Stimulated activated CD4-positive, alpha-beta T cell treated with anti-CD3 and anti-CD28 coated beads, Interleukin-1b, Interleukin-23, amount 100 ng/mL, for 4 hours (primary cell): ENCODE results near the gene KDM4C.
"Not testable (repeated sequence)": the region's sequence is repeated elsewhere in the genome, so short reads cannot be mapped to it uniquely, and the experiment has no call there.

Experiments used
- DNase-seq, 2 donors: peaks; one replicate each; pipeline ENCODE4 v3.0.0-alpha.2; 2020; ENCODE audit warnings: low read depth in 2 of 2

The KDM4C gene

GRCh38 chr9:6931913-6932312 lies 174.1 kb downstream of the KDM4C start:
- peak in 1 of 2 donors; percentile 10 for DNase-seq

GRCh38 chr9:6936103-6936502 lies 178.3 kb downstream of the KDM4C start:
- DNase-seq = no peak

DNA sequence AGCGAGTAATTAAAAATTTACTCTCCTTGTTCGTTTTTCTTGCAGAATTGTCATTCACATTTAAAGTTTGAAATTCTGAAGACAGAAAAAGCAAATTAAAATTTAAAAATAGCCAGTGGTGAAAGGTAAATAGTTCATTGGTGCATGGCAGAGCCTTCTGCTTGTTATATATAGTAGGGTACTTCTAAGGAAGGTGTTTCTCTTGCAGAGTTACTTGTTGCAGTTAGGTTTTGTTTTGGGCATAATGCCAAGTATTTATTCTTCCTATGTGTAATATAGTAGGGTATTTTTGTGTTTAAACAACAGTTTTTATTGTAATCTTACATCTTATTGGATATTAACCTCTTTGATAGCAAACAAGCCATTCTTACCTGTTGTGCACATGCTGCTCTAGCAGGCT lies 179.4 kb downstream of the KDM4C start:
- DNase-seq = no peak

GRCh38 chr9:6938447-6938846 lies 180.7 kb downstream of the KDM4C start:
- no peak for DNase-seq

DNA sequence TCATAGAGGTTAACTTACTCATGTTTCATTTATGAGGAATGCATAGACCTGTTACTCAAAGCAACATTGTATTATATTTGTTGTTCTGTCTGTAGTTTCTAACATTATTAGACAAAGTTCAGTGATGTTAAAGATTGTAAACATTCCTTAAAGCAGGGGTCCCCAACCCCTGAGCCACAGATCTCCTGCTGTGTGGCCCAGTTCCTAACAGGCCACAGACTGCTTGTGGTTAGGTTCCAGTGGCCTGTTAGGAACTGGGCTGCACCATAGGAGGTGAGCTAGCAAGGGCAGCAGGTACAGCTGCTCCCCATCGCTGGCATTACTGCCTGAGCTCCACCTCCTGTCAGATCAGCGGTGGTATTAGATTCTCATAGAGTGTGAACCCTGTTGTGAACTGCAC lies 181.1 kb downstream of the KDM4C start:
- no peak for DNase-seq

DNA sequence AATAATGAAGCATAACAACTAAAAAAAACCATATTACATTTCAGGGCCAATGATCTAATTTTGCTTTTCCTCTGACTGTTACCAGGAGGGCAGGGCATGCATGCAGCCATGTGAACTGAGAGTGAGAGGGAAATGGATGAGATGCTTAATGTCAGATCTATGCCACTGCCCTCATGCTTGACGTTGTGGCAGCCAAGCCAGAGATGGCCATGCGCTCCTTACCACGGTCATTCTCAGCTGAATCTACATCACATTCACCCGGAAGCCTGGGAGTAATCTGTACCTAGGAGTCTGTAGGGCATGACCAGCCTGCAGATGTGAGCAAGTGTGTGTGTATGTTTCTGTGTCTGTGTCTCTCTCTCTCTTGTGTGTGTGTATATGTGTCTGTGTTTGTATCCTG lies 183.7 kb downstream of the KDM4C start:
- no peak for DNase-seq

DNA sequence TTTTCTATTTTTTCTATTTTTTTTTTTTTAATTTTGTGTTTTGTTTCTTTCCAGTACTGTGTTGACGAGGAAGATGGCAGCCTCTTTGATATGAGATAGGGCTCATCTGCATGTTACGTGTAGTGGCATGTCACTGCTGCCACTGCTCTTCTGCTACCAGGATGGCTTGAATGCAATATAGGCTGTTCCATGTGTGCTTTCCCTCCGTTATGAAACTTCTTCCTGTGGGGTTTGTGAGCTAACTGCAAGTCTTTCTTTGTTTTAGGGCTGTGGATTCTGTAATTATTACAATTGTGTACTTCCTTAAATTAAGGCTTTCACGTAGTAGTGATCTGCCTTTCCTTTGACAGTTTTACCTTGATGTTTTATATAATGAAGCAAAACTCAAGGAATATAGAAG lies 184.6 kb downstream of the KDM4C start:
- no peak for DNase-seq

DNA sequence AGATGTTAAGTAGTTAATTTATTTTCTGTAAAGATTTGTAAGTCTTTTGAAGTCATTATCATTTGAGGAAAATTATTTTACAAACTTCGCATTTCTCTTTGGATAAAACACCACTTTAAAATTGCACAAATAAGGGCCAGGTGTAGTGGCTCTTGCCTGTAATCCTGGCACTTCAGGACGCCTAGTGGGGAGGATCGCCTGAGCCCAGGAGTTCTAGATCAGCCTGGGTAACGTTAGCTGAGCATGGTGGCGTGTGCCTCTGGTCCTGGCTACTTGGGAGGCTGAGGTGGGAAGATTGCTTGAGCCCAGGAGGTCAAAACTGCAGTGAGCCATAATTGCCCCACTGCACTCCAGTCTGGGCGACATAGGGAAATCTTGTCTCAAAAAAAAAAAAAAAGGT lies 185.5 kb downstream of the KDM4C start:
- no peak for DNase-seq

- DNase-seq = no peak
These were observed 186.3 kb downstream of the KDM4C start for GRCh38 chr9:6944093-6944551.

- no peak for DNase-seq
These were observed 187.1 kb downstream of the KDM4C start for GRCh38 chr9:6944896-6945295.

DNA sequence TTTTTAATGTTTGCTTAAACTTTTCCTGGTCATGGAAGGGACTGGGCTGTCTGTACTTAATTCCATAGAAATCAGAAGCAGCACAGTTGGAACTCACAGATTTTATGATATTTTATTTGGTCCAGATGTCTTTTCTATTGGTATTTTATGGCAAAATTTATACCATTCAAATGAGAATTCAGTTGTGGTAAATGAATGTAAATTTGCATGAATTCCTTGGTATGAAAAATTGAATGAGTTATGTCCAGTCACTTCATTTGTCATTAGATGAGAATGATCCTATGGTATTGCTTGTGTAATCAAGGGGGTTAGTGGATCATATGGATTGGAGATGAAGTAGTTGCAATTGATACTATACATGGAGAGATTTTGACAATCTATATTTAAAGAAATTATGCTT lies 188.0 kb downstream of the KDM4C start:
- DNase-seq = no peak

GRCh38 chr9:6946583-6947166 lies 188.9 kb downstream of the KDM4C start:
- no peak for DNase-seq

- not testable (repeated sequence) for DNase-seq
These were observed 191.1 kb downstream of the KDM4C start for GRCh38 chr9:6948921-6949320.

DNA sequence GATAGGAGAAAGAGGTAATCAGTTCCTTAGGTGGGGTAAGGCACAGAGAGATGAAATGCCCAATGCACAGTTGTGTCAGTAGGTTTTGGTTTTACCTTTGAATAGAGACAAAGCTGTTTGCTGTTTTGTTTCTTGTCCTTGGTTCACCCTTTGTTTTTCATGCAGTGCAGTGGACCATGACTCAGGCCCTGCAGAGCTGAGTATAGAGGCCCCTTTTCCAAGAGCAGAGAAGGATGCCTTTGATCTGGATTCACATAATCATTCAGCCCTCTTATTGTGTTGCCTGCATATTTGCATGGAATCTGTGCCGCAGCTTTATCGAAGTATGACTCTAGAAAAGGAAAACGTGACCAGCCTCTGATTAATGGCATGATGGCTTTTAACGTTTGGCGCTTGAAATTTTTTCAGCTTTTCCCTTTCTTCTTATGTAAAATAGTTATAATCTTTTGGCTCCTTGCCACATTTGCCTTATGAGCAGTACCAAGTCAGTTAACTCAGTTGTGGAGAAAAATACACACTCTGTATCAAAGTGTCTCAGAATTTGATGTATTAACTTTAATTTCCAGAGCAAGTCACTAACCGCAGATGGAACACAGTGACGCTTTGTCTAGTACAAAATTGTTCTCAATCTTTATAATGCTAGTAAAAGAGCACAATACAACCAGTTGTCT lies 197.6 kb downstream of the KDM4C start:
- DNase-seq = no peak

DNA sequence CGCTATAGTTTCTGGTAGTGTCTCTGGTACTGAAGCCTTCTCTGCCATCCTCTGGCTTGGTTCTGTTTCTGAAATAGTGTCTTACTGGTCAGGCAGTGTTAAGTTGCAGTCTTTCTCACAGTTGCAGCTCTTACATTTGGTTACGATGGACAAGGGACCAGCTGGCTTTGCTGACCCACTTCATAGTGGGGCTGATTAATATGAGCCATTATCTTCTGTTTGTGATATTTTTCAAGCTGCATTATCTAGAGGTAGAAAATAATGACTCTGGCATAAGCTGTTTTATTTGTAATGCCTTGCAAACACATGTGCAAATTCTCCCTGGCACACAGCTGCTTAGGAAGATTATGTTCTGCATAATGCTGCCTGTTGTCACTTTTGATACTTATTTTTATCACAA lies 199.1 kb downstream of the KDM4C start:
- DNase-seq = no peak

- no peak for DNase-seq
These were observed 201.7 kb downstream of the KDM4C start for GRCh38 chr9:6959270-6960000.

DNA sequence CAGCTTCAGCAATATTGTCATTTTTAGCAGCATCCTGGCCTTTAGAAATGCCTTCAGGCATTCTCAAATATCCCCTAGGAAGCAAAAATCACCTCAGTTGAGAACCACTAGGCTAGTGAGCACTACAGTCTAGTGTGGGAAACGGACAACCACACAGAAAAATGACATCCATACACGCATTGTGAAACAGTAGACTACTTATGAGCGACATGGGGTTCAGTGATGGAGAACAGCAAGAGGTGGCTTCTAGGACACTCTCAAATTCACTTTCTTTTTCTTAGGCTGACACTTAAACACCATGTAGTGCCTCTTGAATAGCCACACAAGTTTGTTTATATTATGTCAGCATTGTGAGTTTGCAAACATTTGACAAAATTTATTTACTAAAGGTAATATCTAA lies 203.0 kb downstream of the KDM4C start:
- DNase-seq = no peak

DNA sequence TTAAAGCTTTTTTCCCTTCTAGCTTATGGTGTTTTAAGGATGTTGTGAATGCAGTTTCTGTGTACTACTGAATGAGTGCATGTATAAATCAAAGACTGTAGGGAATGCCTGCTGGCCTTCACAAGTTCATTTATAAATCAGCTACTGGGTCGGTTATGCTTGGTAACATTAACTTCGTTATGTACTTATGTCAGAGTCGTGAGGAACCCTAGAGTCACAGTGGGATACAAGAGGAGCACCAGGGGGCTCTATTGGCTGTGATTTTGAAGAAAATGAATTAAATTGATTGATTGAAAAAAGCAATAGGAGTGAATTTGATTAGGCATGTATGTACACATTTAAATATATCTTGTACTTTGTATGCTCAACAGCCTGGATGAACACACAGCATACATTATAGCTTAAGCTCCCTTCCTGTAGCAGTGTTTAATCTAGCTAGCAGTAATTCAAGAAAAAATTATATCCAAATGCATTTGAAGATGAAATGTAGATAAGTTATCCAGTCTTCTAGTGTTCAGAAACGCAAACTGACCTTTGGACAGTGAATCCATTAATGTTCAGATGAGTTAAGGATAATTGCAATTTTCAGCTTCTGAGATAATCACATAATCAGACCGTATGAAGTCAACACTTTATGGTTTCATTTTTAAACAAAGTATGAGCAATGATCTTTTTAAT lies 204.2 kb downstream of the KDM4C start:
- DNase-seq = no peak

DNA sequence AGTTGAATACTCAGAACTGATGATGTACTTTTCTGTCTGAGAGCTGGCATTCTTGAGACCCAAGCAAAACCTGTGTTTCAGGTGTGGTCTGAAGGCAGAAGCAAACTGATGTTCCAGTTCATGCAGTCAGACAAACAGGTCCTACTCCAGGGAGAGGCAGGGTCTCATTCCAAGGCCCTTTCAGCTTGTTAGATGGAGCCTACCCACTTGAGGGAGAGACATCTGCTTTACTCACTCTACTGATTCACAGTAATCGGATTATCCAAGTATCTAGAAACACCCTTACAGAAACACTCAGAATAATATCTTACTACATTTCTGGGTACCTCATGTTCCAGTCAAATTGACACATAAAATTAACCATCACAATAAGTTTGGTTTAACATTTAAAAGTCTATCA lies 207.8 kb downstream of the KDM4C start:
- DNase-seq = no peak

DNA sequence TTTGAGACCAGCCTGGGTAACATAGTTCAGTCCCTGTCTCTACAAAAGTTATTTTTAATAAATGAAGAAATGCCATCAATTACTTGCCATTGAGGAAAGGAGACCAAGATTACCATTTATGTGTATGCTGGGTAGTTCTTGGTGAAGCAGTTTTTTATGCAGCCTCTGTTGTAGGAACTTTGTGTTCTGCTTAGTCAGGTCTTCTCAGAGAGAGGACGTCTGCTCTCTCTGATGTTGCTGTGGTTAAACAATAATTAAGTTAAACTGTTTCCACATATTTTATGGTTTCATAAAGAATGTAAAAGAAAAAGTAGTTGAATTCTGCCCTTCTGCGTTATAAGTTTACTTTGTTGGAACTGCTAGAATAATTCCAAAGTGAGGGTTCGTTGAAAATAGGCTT lies 210.5 kb downstream of the KDM4C start:
- DNase-seq = no peak

- no peak for DNase-seq
These were observed 212.0 kb downstream of the KDM4C start for GRCh38 chr9:6969805-6970204.

DNA sequence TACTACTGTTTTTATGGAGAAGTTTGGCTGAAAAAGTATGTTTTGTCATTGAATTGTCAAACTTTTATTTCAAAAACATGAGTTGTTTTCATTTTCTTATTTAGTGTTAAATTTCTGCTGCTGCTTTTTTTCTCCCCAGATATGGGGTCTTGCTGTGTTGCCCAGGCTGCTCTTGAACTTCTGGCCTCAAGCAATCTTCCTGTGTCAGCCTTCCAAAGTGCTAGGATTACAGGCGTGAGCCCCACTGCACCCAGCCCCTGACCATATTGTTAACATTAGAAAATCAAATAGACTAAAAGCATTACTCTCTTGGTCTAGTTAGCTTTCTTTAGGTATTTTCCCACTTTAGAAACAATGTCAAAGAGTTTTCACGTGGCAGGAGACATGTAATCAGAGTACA lies 215.3 kb downstream of the KDM4C start:
- DNase-seq = no peak

GRCh38 chr9:6973762-6974161 lies 216.0 kb downstream of the KDM4C start:
- no peak for DNase-seq
